Ramos (cell line): Measurements from ENCODE around the gene RASL12.
"Not testable (repeated sequence)": the region's sequence is repeated elsewhere in the genome, so short reads cannot be mapped to it uniquely, and the experiment has no call there.

Experiments
- in situ Hi-C: fragments of 300-500 bp; cut with MboI; formaldehyde crosslinking; loops from one replicate; pipeline ENCODE4 v1.14.3; 2022; ENCODE audit warnings: low sequenced_read_pairs; ENCODE audit not compliant: unreplicated experiment

The RASL12 gene

DNA sequence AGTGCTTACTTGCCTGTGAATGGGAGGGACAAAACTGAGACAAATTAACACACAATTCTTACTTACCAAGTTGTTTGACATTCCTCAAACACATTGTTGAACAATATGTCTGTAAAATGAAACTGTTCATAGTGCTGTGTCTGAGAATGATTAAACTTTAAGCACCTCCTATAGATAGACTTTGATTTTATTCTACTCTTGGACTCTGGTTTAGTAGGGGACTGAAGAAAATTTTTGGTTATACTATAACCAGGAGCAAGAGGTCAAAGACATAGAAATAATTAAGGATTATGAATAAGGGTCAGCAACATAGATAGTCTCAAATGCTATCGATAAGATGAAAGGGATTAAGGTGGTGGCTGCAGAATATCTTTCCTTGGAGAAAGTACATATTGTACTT lies 30.5 kb downstream of the RASL12 start:
- in situ Hi-C loops, result no loop called here

DNA sequence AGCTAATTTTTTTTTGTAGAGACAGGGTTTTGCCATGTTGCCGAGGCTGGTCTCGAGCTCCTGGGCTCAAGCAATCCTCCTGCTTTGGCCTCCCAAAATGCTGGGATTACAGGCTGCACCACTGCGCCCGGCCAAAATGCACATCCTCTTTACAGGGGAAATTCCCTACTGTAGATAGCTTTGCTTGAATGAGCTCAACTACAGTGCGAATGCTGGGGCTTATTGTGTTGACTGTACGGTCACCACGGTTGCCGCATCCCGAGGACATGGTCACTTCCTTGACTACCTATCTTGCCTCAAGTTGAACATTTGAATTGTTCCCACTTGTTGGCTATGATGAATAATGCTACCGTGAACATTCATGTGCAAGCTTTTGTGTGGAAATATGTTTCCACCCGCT lies 33.1 kb downstream of the RASL12 start:
- in situ Hi-C loops, result no loop called here

DNA sequence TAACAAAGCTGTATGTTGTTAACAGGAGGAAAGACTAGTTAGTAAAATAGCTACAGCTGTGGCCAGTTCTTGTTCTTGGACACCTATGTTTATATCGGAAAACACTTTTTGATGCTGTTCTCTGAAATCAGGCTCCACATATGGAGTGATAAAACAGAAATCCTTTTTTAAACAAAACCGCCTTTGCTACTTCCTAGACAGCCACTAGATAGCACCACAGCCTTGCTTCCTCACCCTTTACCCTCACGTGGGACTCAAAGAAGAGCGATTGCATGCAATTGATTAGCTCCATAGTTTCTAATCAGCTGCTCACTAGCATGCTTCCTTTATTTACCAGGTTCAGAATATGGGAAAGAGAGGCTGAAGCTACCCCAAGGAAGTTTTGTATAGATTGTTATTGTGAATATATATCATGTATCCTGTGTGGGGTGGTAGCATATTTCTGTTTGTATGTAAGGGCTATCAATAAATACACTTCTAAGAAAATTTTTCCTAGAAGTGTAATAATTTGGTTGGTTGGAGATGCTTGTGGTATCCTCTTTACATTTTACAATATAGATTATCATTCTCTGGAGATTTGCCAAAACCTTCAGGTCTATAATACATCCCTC lies 34.0 kb downstream of the RASL12 start:
- in situ Hi-C loops, result no loop called here

DNA sequence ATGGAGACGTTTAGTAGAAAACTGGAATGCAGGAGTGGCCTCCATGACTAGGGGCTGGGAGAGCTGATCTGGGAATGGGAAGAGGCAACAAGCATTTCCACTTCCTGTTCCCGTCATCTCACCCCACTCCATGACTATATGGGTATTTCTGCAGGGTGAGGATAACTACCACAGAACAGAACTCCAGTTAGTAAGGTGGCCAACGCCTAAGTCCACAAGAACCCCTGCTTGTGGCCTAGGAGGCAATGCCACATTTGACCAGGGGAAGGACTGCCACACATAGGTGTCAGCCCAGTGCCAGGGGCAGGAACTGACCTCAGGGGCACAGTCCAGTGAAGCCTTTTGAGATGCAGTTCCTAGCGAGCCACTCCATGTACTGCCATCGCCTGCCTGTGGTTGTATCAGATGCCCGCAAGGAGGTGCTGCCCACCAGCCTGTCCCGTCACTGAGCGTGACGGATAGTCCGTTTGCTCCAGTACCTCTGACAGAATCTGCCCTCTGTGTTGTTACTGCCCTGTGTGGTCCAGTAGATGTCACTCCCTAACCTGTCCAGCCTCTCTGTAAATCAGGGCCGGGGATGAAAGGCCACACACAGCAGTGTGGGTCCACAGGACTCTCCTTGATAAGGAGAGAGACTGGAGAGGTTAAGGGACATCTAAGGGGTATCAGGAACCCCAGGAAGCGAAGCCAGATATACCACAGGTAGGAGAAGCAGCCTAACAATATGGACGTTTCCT lies 34.8 kb downstream of the RASL12 start:
- in situ Hi-C loops, result no loop called here

DNA sequence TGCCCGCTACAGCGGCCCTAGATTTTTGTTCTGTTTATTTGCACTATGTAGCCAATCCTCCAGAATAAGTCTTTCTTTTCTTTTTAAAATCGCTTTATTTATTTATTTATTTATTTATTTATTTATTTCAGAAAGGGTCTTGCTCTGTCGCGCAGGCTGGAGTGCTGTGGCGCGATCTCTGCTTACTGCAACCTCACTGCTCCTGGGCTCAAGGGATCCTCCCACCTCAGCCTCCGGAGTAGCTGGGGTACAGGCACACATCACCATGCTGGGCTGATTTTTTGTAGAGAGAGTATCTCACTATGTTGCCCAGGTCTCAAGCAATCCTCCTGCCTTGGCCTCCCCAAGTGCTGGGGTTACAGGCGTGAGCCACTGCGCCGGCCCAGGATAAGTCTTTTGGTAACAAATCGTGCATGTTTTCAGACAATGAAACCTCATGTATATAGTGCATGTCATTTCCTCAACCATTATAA lies 38.0 kb downstream of the RASL12 start:
- in situ Hi-C loops, result no loop called here

DNA sequence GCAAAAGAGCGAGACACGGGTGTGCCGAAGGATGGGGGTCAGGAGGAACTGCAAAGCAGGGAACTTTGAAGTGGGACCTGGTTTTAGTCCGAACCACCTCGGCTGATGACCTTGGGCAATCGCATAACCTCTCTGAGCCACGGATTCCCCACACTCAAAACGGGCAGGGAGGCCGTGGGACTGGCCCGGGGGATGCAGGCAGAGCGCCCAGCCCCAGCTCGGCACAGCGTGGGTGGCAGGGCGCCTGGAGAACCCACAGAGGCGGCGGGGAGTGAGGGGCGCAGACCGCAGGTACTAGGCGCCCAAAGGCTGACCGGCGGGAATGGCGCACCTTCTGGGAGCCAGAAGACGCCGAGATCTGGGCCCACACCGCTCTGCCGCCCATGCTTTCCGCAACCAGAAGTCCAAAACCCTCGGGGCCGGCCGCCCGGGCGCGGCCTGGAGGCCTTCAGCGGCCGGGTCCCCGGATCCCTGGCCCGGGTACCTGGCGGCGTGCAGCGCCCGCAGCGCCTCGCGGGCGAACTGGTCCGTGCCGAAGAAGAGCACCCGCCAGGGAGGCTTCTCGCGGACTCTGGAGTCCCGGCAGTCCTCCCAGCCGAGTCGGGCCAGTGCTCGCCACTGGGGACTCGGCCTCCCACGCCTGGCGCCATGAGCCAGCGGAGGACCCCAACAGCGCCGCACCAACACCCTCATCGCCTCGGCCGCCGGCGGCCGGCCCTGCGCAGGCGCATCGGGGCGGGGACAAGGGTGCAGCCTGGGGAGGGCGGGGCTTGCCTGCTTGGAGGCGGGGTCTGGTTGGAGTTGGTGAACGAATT lies 38.7 kb downstream of the RASL12 start, which contains the start of gene MTFMT:
MTFMT (minus strand) TSS at position 719 of the 815 bp plus-strand sequence; CDS start at position 693, 26 bp downstream.
- in situ Hi-C loops, result no loop called here

DNA sequence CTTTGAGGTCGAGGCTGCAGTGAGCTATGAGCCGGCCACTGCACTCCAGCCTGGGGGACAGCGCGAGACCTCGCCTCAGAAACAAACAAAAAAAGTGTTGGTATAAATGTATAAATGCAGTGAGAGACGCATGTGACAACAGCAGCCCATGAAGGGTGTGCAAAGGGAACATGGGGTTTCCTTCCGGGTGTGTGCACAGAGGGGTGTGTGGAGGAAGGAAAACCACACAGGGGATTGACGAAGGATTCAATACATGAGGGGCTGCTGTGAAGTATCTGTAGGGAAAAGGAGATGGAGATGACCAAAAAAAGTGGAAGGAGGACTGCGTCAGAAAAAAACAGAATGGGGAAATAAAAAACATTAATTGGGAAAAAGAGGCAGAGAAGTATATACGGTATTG lies 39.5 kb downstream of the RASL12 start:
- in situ Hi-C loops, result no loop called here

DNA sequence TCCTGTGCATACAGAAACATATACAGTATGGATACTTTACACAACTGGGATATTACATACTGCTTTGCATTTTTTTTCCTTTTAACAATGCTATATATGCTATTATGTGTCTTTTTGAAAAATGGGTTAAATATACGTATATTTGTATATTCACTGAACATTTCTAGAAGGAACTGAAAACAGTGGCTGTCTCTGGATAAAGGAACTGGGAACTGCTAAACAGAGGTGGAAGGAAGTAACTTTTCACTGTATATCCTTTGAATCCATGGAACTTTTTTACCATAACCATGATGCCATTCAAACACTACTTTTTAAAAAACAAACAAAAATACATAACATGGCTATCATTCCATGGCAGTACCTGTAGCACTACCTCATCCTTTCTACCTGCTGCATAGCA lies 40.2 kb downstream of the RASL12 start:
- in situ Hi-C loops, result no loop called here

DNA sequence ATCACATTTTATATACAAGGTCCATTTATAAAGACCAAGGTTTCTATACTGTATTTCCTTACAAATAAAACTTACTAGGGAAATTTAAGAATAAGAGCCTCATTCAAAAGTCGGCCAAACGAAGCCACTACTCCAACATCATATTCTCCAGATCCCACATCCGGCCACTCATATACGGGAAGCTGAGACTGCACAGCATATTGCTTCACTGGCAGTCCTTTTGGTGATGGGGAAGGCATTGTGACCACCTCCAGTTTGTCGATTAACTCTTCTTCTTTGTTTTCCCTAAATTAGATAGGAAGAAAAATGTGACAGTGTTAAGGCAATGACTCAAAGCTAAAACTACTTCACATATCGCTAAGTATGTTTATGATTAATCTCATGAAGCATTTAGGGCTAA lies 41.0 kb downstream of the RASL12 start:
- in situ Hi-C loops, result no loop called here

DNA sequence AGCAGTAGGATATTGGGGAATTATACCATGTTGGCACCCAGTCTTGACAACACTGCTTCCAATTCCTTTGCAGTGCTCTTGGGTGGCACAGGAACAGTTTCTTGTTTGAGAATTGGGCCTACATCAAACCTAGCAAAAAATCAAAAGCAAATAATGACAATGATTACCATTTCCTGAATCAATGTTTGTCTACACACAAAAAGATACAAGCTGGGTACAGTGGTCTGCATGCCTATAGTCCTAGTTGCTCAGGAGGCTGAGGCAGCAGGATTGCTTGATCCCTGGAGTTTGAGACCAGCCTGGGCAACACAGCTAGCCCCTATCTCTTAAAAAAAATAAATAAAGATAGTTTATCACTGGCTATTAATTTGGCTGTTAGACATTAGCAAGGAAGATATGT lies 46.3 kb downstream of the RASL12 start:
- in situ Hi-C loops, result no loop called here

DNA sequence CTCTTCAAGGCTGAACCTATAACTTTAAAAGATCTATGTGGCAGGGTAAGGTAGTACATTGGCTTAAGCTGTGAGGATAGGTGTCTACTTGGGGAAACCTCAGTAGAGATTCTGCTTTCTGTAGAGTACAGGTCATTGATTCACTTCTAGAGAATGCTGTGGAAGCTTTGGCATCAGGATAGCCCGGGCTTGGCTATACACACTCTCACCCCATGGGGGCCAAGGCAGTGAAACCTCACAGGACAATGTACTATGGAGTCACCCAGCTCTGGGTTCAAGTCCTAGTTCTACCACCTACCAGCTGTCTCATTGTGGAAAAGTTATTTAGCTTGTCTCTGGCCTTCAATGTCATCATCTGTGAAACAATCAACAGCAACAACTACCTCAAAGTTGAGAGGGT lies 47.4 kb downstream of the RASL12 start:
- in situ Hi-C loops, result no loop called here

DNA sequence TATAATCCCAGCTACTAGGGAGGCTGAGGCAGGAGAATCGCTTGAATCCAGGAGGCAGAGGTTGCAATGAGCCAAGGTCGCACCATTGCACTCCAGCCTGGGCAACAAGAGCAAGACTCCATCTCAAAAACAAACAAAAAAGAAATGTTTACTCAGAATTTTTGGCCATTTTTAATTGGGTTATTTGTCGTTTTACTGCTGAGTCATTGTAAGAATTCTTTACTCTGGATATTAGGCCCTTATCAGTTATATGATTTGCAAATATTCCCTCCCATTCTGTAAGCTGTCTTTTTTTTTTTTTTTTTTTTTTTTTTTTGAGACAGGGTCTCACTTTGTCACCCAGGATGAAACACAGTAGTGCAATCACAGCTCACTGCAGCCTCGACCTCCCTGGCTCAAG lies 56.6 kb downstream of the RASL12 start:
- in situ Hi-C loops, result not testable (repeated sequence)

DNA sequence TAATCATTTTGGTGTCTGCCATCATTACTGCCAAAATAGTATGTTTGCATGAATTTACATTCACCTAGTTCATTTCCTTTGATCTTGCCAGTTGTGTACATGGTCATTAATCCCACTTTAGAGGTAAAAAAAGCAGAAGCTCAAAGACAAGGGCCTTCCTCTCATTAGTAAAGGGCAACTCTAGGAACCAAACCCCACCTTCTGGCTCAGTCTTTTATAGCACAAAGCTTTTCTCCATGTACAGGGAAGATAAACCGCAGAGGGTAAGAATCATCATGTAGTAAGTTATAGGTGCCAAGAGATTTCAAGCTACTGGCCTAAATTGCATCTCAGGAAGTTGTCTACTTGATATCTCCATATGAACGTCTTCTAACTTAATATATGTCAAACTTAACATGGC lies 58.8 kb downstream of the RASL12 start:
- in situ Hi-C loops, result no loop called here

DNA sequence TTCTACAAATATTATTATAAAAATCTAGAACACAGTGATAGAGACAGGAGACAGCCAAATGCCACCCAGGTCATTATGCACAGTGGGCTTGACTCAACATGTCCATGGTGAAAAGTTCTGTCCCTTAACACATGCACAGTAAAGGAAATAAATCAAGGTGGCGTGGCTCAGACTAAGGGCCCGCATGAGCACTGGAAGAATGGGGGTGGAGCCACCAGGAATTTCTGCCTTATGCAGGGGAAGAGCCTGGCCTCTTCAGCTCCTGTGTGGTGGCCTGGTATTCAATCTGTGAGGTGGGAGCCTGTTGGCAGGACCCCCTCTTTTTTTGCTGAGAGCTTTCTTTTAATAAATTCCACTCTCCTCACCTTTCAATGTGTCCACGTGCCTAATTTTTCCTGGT lies 60.9 kb downstream of the RASL12 start:
- in situ Hi-C loops, result no loop called here

DNA sequence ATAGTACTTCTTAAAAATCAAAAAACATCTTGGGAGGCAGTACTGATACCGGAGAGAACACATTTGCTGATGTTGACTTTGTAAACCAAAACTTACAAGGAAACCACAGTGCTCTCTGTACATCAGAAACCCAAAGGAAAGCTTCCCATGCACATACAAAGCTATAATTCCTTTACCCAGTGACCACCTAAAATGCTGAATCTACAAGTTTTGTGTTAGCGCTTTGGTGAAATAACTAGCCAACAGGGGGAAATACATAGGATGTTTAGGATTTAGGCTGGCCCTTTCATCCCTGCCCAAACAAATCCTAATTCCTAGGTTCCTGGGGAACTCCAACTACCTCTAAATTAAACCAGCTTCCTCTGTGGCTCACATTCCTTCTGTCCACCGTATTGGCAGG lies 62.8 kb downstream of the RASL12 start:
- in situ Hi-C loops, result no loop called here
